Fibroblast of peridontal ligament (primary cell): Measurements from ENCODE around the gene SUSD5.
"Not testable (repeated sequence)": the region's sequence is repeated elsewhere in the genome, so short reads cannot be mapped to it uniquely, and the experiment has no call there.

Source experiments
- DNase-seq: peaks from one replicate; pipeline ENCODE4 v3.0.0-alpha.2; 2010; ENCODE audit errors: extremely low read depth

Gene SUSD5

GRCh38 chr3:33194303-33194702 is 24.3 kb downstream of the SUSD5 start:
- DNase-seq, result no peak

GRCh38 chr3:33187368-33187634 is 31.3 kb downstream of the SUSD5 start:
- no peak for DNase-seq

- DNase-seq, result peak; percentile 12
Measured at GRCh38 chr3:33186524-33187367, 31.9 kb downstream of the SUSD5 start.

- no peak for DNase-seq
Measured at GRCh38 chr3:33184863-33185262, 33.7 kb downstream of the SUSD5 start.

GRCh38 chr3:33181641-33182040 is 37.0 kb downstream of the SUSD5 start:
- DNase-seq, result not testable (repeated sequence)

GRCh38 chr3:33181229-33181628 is 37.4 kb downstream of the SUSD5 start:
- no peak for DNase-seq

GRCh38 chr3:33179132-33179531 is 39.5 kb downstream of the SUSD5 start:
- no peak for DNase-seq

GRCh38 chr3:33174711-33175414 is 43.7 kb downstream of the SUSD5 start:
- DNase-seq, result no peak

GRCh38 chr3:33174095-33174494 is 44.5 kb downstream of the SUSD5 start:
- DNase-seq, result no peak

- DNase-seq, result no peak
Measured at GRCh38 chr3:33173672-33174071, 44.9 kb downstream of the SUSD5 start.

GRCh38 chr3:33173103-33173502 is 45.5 kb downstream of the SUSD5 start:
- DNase-seq, result no peak

- DNase-seq, result no peak
Measured at GRCh38 chr3:33171580-33171979, 47.0 kb downstream of the SUSD5 start.

- DNase-seq, result no peak
Measured at GRCh38 chr3:33170531-33170930, 48.1 kb downstream of the SUSD5 start.

- peak; percentile 13 for DNase-seq
Measured at GRCh38 chr3:33167716-33168336, 50.8 kb downstream of the SUSD5 start.

- DNase-seq, result no peak
Measured at GRCh38 chr3:33167284-33167683, 51.3 kb downstream of the SUSD5 start.

GRCh38 chr3:33166095-33166494 is 52.5 kb downstream of the SUSD5 start:
- DNase-seq, result no peak

GRCh38 chr3:33165372-33165771 is 53.2 kb downstream of the SUSD5 start:
- no peak for DNase-seq

- DNase-seq, result not testable (repeated sequence)
Measured at GRCh38 chr3:33162621-33163020, 56.0 kb downstream of the SUSD5 start.

GRCh38 chr3:33159981-33160380 is 58.6 kb downstream of the SUSD5 start:
- no peak for DNase-seq

GRCh38 chr3:33159234-33159633 is 59.4 kb downstream of the SUSD5 start:
- DNase-seq, result no peak

- no peak for DNase-seq
Measured at GRCh38 chr3:33155301-33155700, 63.3 kb downstream of the SUSD5 start.

GRCh38 chr3:33153782-33154181 is 64.8 kb downstream of the SUSD5 start:
- DNase-seq, result no peak
